Neural cell (in vitro differentiated cells): ENCODE results near the gene AP3B2. TPM values are rescaled to one million over a fixed set of nuclear protein-coding genes. Genes with fewer than 3 reads are reported as not detected.

Experiments
- H2AFZ ChIP-seq: fragments of 200-600, 300-800 bp; sonication (generic), shearing (Covaris generic); 2 replicates; pipeline ENCODE4 v1.6.0; 2014; ENCODE audit warnings: low read depth, mild to moderate bottlenecking, antibody characterized with exemption, low read length, moderate library complexity
- H3F3A ChIP-seq: fragments of 200-600 bp; shearing (Covaris generic); 2 replicates; pipeline ENCODE4 v1.6.1; 2016; ENCODE audit warnings: mild to moderate bottlenecking, moderate library complexity, mixed read lengths, antibody characterized with exemption, low read length; ENCODE audit not compliant: insufficient read depth, poor library complexity, severe bottlenecking
- H3K27ac ChIP-seq: fragments of 200-600, 300-800 bp; sonication (generic), shearing (Covaris generic); 2 replicates; pipeline ENCODE4 v1.5.1; 2014; ENCODE audit warnings: mild to moderate bottlenecking, low read length, moderate library complexity
- H3K27me3 ChIP-seq: fragments of 300-800, 200-600 bp; sonication (generic), shearing (Covaris generic); 2 replicates; pipeline ENCODE4 v1.6.0; 2014; ENCODE audit warnings: mild to moderate bottlenecking, low read depth, low read length, moderate library complexity; ENCODE audit not compliant: insufficient read depth
- H3K36me3 ChIP-seq: fragments of 300-800, 200-600 bp; sonication (generic), shearing (Covaris generic); 2 replicates; pipeline ENCODE4 v1.5.1; 2014; ENCODE audit warnings: mild to moderate bottlenecking, antibody characterized with exemption, low read length, moderate library complexity; ENCODE audit not compliant: insufficient read depth
- H3K4me2 ChIP-seq: fragments of 300-800, 200-600 bp; sonication (generic), shearing (Covaris generic); 2 replicates; pipeline ENCODE4 v1.6.0; 2014; ENCODE audit warnings: mild to moderate bottlenecking, low read length
- H3K4me3 ChIP-seq: fragments of 300-800, 200-600 bp; sonication (generic), shearing (Covaris generic); 2 replicates; pipeline ENCODE4 v1.5.1; 2014; ENCODE audit warnings: mild to moderate bottlenecking, low read length, moderate library complexity
- H3K79me2 ChIP-seq: fragments of 200-600 bp; shearing (Covaris generic); replicated peaks from 2 replicates; pipeline ENCODE4 v1.6.0; 2014; ENCODE audit warnings: mild to moderate bottlenecking, low read length, moderate library complexity; ENCODE audit not compliant: insufficient read depth
- H3K9ac ChIP-seq: fragments of 300-800, 200-600 bp; sonication (generic), shearing (Covaris generic); 2 replicates; pipeline ENCODE4 v1.6.1; 2016; ENCODE audit warnings: mild to moderate bottlenecking, low read length, mixed read lengths
- H3K9me2 ChIP-seq: fragments of 200-600 bp; shearing (Covaris generic); 2 replicates; pipeline ENCODE4 v1.6.1; 2016; ENCODE audit warnings: mild to moderate bottlenecking, low read length, mixed read lengths; ENCODE audit not compliant: insufficient read depth
- H3K9me3 ChIP-seq: fragments of 200-600, 300-800 bp; sonication (generic), shearing (Covaris generic); 2 replicates; pipeline ENCODE4 v1.6.1; 2016; ENCODE audit warnings: mild to moderate bottlenecking, mixed run types, low read length, moderate library complexity, mixed read lengths
- H4K20me1 ChIP-seq: fragments of 200-600 bp; shearing (Covaris generic); 2 replicates; pipeline ENCODE4 v1.6.1; 2016; ENCODE audit warnings: mild to moderate bottlenecking, mixed run types; ENCODE audit not compliant: insufficient read depth
- EP300 ChIP-seq: fragments of 450-650 bp; conservative IDR thresholded peaks from 2 replicates; pipeline ENCODE4 v1.6.1; 2014; ENCODE audit warnings: antibody characterized with exemption, mild to moderate bottlenecking, moderate library complexity; ENCODE audit not compliant: poor library complexity, severe bottlenecking
- EZH2 ChIP-seq: fragments of 200-600, 300-800 bp; shearing (Covaris generic), sonication (generic); IDR thresholded peaks from 2 replicates; pipeline ENCODE4 v1.6.1; 2014; ENCODE audit warnings: antibody characterized with exemption, low read length, borderline replicate concordance, mild to moderate bottlenecking; ENCODE audit not compliant: insufficient read depth, poor library complexity, severe bottlenecking
- MXI1 ChIP-seq: fragments of 450-650 bp; conservative IDR thresholded peaks from 2 replicates; pipeline ENCODE4 v1.6.1; 2014; ENCODE audit warnings: antibody characterized with exemption, mild to moderate bottlenecking; ENCODE audit not compliant: poor library complexity, severe bottlenecking
- POLR2AphosphoS5 ChIP-seq: IDR thresholded peaks from 2 replicates; pipeline ENCODE4 v1.6.1; 2012
- RAD21 ChIP-seq: fragments of 450-650 bp; conservative IDR thresholded peaks from 2 replicates; pipeline ENCODE4 v1.6.1; 2014; ENCODE audit warnings: antibody characterized with exemption, mild to moderate bottlenecking, moderate library complexity
- REST ChIP-seq: IDR thresholded peaks from 2 replicates; pipeline ENCODE4 v1.6.1; 2012; ENCODE audit warnings: borderline replicate concordance
- SMC3 ChIP-seq: fragments of 450-650 bp; conservative IDR thresholded peaks from 2 replicates; pipeline ENCODE4 v1.6.1; 2014; ENCODE audit warnings: antibody characterized with exemption, mild to moderate bottlenecking, moderate library complexity; ENCODE audit not compliant: poor library complexity
- TAF1 ChIP-seq: IDR thresholded peaks from 2 replicates; pipeline ENCODE4 v1.6.1; 2012; ENCODE audit warnings: low read depth
- polyA minus RNA-seq: library from RNA; depleted of rRNA, polyadenylated mRNA; stranded (reverse); fragments of >200 nt; gene quantifications from 2 replicates; pipeline ENCODE4 v1.2.3, GENCODE V29; 2014
- polyA plus RNA-seq: library from polyadenylated mRNA; depleted of rRNA; stranded (reverse); fragments of >200 nt; gene quantifications from 2 replicates; pipeline ENCODE4 v1.2.3, GENCODE V29; 2014
- TF ChIP-seq, protein P1 (sequence below): fragments of 450-650 bp; IDR thresholded peaks from 2 replicates; pipeline ENCODE4 v1.5.1; 2014; ENCODE audit warnings: antibody characterized with exemption, mild to moderate bottlenecking, moderate library complexity; ENCODE audit not compliant: poor library complexity, severe bottlenecking

The AP3B2 gene, protein sequence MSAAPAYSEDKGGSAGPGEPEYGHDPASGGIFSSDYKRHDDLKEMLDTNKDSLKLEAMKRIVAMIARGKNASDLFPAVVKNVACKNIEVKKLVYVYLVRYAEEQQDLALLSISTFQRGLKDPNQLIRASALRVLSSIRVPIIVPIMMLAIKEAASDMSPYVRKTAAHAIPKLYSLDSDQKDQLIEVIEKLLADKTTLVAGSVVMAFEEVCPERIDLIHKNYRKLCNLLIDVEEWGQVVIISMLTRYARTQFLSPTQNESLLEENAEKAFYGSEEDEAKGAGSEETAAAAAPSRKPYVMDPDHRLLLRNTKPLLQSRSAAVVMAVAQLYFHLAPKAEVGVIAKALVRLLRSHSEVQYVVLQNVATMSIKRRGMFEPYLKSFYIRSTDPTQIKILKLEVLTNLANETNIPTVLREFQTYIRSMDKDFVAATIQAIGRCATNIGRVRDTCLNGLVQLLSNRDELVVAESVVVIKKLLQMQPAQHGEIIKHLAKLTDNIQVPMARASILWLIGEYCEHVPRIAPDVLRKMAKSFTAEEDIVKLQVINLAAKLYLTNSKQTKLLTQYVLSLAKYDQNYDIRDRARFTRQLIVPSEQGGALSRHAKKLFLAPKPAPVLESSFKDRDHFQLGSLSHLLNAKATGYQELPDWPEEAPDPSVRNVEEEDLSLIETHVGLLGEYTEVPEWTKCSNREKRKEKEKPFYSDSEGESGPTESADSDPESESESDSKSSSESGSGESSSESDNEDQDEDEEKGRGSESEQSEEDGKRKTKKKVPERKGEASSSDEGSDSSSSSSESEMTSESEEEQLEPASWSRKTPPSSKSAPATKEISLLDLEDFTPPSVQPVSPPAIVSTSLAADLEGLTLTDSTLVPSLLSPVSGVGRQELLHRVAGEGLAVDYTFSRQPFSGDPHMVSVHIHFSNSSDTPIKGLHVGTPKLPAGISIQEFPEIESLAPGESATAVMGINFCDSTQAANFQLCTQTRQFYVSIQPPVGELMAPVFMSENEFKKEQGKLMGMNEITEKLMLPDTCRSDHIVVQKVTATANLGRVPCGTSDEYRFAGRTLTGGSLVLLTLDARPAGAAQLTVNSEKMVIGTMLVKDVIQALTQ
- polyA plus RNA-seq (64.2 and 81.9 TPM in 2 replicates), polyA minus RNA-seq (57.9 and 58.8 TPM in 2 replicates)

GRCh38 chr15:82709421-82710207, at the start of gene AP3B2:
AP3B2 (minus strand) TSS chr15:82709875; CDS start chr15:82709706, 169 bp downstream.
- Histone ChIP-seq H3F3A (no peaks in the 10 kb centered on the region), H4K20me1 (no peaks in the 10 kb centered on the region), H2AFZ (peak within 1 kb of the TSS; percentile 85), H3K27ac (peak within 1 kb of the TSS; percentile 77), H3K9me3 (no peaks in the 10 kb centered on the region), H3K79me2 (peaks cover 12% of the 10 kb centered on the region), H3K27me3 (no peaks in the 10 kb centered on the region), H3K4me2 (peak within 1 kb of the TSS; percentile 95), H3K9me2 (no peaks in the 10 kb centered on the region), H3K4me3 (peak within 1 kb of the TSS; percentile 90), H3K9ac (peak within 1 kb of the TSS; percentile 89), H3K36me3 (no peaks in the 10 kb centered on the region)
- TF ChIP-seq TAF1 (peak; percentile 60), REST (no peak), RAD21 (peak; percentile 51), EZH2 (no peak), POLR2AphosphoS5 (peak; percentile 88), SMC3 (peak; percentile 58), MXI1 (peak; percentile 76), EP300 (peak; percentile 37)
- TF ChIP-seq, protein P1, sequence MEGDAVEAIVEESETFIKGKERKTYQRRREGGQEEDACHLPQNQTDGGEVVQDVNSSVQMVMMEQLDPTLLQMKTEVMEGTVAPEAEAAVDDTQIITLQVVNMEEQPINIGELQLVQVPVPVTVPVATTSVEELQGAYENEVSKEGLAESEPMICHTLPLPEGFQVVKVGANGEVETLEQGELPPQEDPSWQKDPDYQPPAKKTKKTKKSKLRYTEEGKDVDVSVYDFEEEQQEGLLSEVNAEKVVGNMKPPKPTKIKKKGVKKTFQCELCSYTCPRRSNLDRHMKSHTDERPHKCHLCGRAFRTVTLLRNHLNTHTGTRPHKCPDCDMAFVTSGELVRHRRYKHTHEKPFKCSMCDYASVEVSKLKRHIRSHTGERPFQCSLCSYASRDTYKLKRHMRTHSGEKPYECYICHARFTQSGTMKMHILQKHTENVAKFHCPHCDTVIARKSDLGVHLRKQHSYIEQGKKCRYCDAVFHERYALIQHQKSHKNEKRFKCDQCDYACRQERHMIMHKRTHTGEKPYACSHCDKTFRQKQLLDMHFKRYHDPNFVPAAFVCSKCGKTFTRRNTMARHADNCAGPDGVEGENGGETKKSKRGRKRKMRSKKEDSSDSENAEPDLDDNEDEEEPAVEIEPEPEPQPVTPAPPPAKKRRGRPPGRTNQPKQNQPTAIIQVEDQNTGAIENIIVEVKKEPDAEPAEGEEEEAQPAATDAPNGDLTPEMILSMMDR = peak; percentile 27
